ENCODE measurements around the gene ARAP2. TPM values are rescaled to one million over a fixed set of nuclear protein-coding genes. Genes with fewer than 3 reads are reported as not detected.

ARAP2 gene
- total RNA-seq, 2 experiments from 2014 or later, result 63.7 to 70.3 TPM

DNA sequence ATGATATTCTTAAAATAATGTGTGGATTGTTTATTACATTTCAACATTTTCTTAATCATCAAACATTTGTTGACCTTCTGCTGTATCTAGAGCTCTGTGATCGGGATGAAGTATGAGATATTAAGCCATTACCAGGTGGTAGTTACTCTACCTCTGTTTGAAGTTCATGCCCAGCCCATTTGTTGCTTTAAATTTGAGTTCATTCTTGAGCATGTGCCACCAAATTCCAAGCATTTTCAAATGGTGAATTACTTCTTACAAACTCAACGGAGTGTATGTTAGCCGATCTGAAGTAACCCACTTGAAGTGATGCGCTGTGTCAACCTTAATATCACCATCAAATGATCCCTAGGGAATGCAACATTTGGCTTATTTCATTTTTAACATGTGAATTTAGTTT, 29.8 kb upstream of the ARAP2 start:
- peaks cover 14% of the 10 kb centered on the region for H3K4me1 Mint-ChIP-seq

DNA sequence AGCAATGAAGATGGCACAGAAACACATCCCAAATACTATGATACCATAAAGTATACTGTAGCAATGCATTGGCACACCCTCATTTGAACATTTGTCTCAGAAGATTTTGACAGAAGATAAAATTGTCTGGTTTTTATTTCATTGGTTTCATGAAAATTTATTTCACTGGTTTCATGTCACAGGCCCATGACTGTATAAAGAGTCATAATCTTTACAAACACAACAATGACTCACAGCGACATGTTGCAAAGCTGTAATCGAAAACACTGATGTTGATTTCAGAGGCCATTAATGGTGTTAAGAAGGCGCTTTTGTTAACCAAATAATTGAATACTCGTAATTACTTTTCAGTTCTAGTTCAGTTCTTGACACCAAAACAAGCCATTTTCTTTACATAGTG, 29.0 kb upstream of the ARAP2 start:
- H3K27ac Mint-ChIP-seq, result no peak overlapping the region
- H3K4me3 Mint-ChIP-seq, result no peak overlapping the region
- DNase-seq, result no peak
- no peak for ATAC-seq (ENCODE audit: low read depth)
- peaks cover 3% of the 10 kb centered on the region for H3K36me3 Mint-ChIP-seq
- POLR2A ChIA-PET, result no interaction called here
- peaks cover 2% of the 10 kb centered on the region for H3K9me3 Mint-ChIP-seq
- peaks cover 15% of the 10 kb centered on the region for H3K4me1 Mint-ChIP-seq
- no peaks in the 10 kb centered on the region for H3K27me3 Mint-ChIP-seq

More for the DNA sequence above, 29.8 kb upstream of the ARAP2 start:
- Mint-ChIP-seq H3K36me3 (peaks cover 3% of the 10 kb centered on the region), H3K27ac (no peak overlapping the region), H3K27me3 (peaks cover 2% of the 10 kb centered on the region), H3K4me3 (no peak overlapping the region), H3K9me3 (peaks cover 2% of the 10 kb centered on the region)
- ATAC-seq (ENCODE audit: low read depth) (no peak), DNase-seq (no peak)
- POLR2A ChIA-PET, result interaction anchor here (1.5 kb wide), 1 partner anchor 12 kb away, joined by 3 read pairs; no protein-coding TSS in a partner anchor

DNA sequence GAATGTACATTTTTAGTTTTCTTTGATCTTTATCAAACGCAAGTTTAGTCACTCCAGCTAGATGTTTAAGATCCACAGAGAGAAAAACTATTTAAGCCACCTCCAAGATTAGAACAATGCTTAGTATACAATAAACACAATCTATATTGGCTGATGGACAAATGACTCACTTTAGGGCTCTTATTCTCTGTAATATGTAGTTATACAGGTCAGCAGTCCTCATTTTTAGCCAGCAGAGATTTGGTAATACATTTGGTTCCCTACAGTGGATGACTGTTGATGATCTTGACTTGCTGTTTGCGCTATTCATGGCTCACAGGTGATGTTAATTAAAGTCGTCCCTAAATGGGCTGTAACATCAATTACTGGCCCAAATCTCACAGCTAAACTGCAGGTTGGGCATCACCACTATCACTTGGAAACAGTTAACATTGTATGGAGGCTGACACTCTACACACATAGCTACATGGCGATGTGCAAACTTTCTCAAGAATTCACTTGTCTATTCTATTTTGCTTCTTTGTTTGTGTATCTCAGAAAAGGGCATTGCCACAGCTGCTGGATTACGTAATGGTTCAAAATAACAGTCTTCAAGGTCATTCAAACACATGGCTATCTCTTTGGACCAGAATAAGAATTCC, 25.3 kb upstream of the ARAP2 start:
- no peak for ATAC-seq (ENCODE audit: low read depth)
- H3K27me3 Mint-ChIP-seq, result no peaks in the 10 kb centered on the region
- H3K9me3 Mint-ChIP-seq, result peaks cover 5% of the 10 kb centered on the region
- POLR2A ChIA-PET, result interaction anchor here (2.1 kb wide), 1 partner anchor 16 kb away, joined by 5 read pairs; no protein-coding TSS in a partner anchor
- H3K4me3 Mint-ChIP-seq, result no peak overlapping the region
- H3K36me3 Mint-ChIP-seq, result peaks cover 4% of the 10 kb centered on the region
- H3K27ac Mint-ChIP-seq, result no peak overlapping the region
- no peak for DNase-seq
- H3K4me1 Mint-ChIP-seq, result peaks cover 24% of the 10 kb centered on the region

DNA sequence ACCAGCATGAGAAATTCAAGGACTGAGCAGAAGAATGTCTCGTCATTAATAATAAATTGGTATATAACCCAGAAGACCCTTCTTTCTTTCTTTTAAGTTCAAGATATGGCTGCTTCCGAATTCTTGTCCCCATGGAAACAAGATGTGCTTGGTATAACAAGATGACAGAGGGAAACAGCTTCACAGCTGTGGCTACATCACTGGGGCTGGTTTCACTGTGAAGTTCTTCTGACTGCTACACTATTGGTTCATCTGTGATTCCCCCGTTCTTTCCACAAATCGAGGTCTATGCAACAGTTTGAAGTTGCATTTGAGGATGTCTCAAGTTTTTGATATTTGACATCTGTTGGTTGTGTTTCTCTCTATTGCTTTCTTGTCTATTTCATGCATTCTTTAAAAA, 24.8 kb upstream of the ARAP2 start:
- Mint-ChIP-seq H3K4me3 (peak overlapping the region; percentile 39), H3K27ac (no peak overlapping the region), H3K4me1 (peaks cover 28% of the 10 kb centered on the region), H3K36me3 (peaks cover 4% of the 10 kb centered on the region), H3K9me3 (peaks cover 5% of the 10 kb centered on the region), H3K27me3 (no peaks in the 10 kb centered on the region)
- ATAC-seq (ENCODE audit: low read depth), result peak; percentile 92
- POLR2A ChIA-PET, result interaction anchor here (1.5 to 2.1 kb wide), 2 partner anchors 16 to 53 kb away, joined by 3 to 5 read pairs; no protein-coding TSS in a partner anchor
- DNase-seq, result no peak

DNA sequence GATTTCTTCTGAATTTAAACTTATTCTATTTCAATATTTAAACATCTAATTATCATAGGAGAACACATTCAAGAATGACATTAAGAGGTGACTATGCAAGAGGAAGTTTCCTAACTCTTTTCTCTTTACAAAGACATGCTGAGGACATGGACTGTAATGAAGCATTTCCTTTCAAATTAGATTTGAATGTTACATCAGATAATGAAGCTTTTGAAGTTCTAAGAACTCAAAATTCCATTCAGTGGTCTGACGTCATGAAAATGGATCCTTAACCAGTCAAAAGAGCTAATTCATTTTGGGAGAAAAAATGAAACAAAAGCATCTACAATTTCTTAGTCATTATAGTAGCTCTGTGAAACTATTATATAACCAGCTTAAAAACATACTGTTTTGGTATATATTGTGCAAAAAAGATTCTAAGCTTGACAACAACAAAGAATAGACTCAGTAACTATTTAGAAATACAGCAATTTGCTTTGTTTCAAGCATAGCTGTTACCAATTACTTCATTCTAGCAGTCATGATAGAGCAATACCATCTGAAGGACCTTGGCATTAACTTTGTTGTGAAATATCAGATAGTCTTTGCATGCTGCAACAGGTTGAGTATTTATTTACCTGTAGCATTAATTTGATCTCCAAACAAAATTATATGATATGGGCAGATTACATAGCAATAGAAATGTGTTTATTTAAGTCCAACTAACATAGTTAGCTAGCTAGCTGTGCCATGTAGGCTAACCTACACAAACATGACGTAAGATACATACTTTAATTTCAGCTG, 23.4 kb upstream of the ARAP2 start:
- Mint-ChIP-seq H3K27ac (peak overlapping the region; percentile 34), H3K36me3 (peaks cover 4% of the 10 kb centered on the region), H3K27me3 (no peaks in the 10 kb centered on the region), H3K9me3 (peaks cover 3% of the 10 kb centered on the region), H3K4me1 (peaks cover 30% of the 10 kb centered on the region), H3K4me3 (no peak overlapping the region)
- ATAC-seq (ENCODE audit: low read depth) (peak; percentile 40), DNase-seq (no peak)
- POLR2A ChIA-PET, result interaction anchor here (0.8 to 1.5 kb wide), 4 partner anchors 14 to 54 kb away, joined by 3 to 6 read pairs (median 4); partner anchors contain the start of gene DTHD1

DNA sequence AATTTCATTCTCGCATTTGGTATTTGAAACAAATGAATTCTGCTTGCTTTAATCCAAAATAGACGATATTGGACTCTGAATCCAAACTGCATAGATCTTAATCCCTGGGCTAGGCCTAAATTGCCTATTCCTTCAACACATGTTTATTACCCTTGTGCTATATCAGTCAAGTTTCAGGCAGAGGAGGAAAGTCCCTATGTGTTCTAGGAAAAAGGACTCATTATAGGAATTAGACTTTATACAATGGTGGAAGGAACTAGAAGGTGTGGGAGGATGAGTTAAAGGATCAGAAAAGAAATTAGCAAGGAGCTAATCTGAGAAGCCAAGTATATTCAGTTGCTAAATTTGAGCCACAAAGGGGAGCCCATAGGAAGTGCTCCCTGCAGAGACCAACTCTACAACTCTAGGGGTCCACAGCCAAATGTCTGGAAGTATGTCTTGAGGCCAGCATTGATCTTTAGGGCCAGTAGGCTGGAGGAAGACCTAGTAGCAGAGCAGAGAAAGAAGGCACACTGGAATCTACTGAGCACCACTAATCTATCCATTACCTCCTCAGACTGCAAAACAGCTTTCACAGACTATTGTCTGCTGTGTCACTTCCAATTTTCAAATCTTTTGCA, 20.0 kb upstream of the ARAP2 start:
- Mint-ChIP-seq H3K36me3 (peaks cover 6% of the 10 kb centered on the region), H3K27me3 (no peaks in the 10 kb centered on the region), H3K27ac (no peak overlapping the region), H3K4me3 (no peak overlapping the region), H3K9me3 (peaks cover 4% of the 10 kb centered on the region), H3K4me1 (peaks cover 28% of the 10 kb centered on the region)
- ATAC-seq (ENCODE audit: low read depth) (no peak), DNase-seq (no peak)
- POLR2A ChIA-PET, result interaction anchor here (2.2 kb wide), 1 partner anchor 54 kb away, joined by 5 read pairs; no protein-coding TSS in a partner anchor

DNA sequence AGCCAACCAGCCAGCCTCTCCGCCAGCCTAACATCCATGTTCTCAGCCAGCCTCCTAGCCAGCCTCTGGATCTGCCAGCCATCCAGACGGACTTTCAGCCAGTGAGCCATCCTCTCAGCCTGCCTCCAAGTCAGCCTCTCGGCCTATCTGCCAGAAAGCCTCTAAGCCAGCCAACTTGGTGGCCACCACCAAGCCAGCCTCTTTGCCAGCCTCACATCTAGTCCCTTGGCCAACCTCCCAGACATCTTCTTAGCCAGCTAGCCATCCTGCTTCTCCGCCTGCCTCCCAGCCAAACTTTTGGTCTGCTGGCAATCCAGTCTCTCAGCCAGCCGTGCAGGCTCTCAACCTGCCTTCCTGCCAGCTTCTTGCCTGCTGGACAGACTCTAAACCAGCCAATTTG, 16.4 kb upstream of the ARAP2 start:
- Mint-ChIP-seq H3K9me3 (peaks cover 3% of the 10 kb centered on the region), H3K4me3 (no peak overlapping the region), H3K27me3 (no peaks in the 10 kb centered on the region), H3K36me3 (peaks cover 4% of the 10 kb centered on the region), H3K27ac (no peak overlapping the region), H3K4me1 (peaks cover 15% of the 10 kb centered on the region)
- ATAC-seq (ENCODE audit: low read depth), result no peak
- no peak for DNase-seq
- POLR2A ChIA-PET, result no interaction called here

DNA sequence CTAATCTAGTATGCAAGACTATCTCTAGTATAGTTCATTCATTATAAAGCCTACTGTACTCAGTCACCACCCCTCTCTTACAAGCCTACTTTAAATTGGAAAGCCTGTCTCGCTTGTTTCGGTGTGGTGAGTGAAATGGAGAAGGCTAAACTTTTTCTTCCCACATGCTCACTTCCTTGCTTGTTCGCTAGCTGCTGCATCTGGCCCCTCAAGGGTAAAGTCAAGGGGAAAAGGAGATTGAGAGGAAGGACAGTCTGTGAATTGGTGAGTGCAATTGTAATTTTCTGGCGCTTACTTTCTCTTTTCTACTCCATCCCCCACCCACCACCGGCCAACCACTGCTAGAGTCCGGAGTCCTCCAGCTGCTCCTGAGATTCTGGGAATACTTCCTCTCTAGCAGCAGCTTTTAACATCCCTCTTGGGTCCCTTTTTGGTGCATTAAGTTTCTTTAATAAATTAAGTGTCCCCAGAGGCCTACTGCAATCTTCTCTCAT, 12.1 kb upstream of the ARAP2 start:
- POLR2A ChIA-PET, result interaction anchor here (4.9 kb wide), 1 partner anchor 13 kb away, joined by 47 read pairs; the partner anchor contains the start of gene ARAP2
- H3K4me1 Mint-ChIP-seq, result peaks cover 33% of the 10 kb centered on the region
- peak overlapping the region; percentile 56 for H3K4me3 Mint-ChIP-seq
- H3K27me3 Mint-ChIP-seq, result no peaks in the 10 kb centered on the region
- H3K27ac Mint-ChIP-seq, result peak overlapping the region; percentile 88
- peaks cover 3% of the 10 kb centered on the region for H3K36me3 Mint-ChIP-seq
- no peak for DNase-seq
- peaks cover 4% of the 10 kb centered on the region for H3K9me3 Mint-ChIP-seq
- ATAC-seq (ENCODE audit: low read depth), result no peak

DNA sequence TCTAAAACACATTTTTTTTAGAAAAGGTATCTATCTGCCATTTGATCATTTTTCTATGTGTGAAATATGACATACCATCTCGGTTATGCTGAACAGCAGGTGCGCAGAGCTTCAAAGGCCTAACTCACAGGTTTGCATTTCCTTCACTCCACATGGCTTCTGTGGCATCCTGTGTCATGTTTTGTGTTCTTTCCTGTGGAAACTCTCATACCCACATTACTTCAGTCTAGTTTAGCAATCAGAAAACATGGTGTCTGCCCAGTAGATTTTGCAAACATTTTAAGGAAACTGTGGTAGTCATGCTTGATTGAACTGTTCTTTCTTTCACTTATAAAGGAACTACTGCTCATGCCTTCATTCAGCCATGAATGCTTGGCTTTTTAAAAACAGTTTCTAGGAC, 11.3 kb upstream of the ARAP2 start:
- Mint-ChIP-seq H3K4me1 (peaks cover 33% of the 10 kb centered on the region), H3K4me3 (peak overlapping the region; percentile 80), H3K27me3 (no peaks in the 10 kb centered on the region), H3K9me3 (peaks cover 4% of the 10 kb centered on the region), H3K36me3 (peaks cover 3% of the 10 kb centered on the region), H3K27ac (peak overlapping the region; percentile 86)
- peak; percentile 96 for ATAC-seq (ENCODE audit: low read depth)
- peak; percentile 34 for DNase-seq
- POLR2A ChIA-PET, result interaction anchor here (0.6 to 4.9 kb wide), 2 partner anchors 12 to 48 kb away, joined by 3 to 47 read pairs; partner anchors contain the start of gene ARAP2

DNA sequence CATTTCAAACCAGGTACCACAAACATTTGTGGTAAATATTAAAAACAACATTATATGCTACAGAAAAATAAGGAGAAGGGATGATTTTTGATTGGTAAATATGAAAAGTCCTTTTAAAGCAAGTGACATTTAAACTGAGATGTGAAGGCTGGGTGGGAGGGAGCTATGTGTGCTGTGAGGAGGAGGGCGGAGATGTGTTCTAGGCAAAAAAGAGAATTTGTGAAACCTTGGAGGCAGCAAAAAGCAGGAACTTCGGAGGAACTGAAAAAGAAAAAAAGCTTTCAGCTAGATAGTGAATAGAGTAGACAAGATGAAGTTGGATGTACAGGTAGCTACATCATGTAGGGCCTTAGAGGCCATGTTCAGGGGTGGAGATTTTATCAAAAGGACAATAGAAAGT, 10.1 kb upstream of the ARAP2 start:
- DNase-seq, result no peak
- POLR2A ChIA-PET, result interaction anchor here (4.9 kb wide), 1 partner anchor 11 kb away, joined by 47 read pairs; the partner anchor contains the start of gene ARAP2
- H3K4me3 Mint-ChIP-seq, result no peak overlapping the region
- H3K36me3 Mint-ChIP-seq, result peaks cover 3% of the 10 kb centered on the region
- ATAC-seq (ENCODE audit: low read depth), result no peak
- peaks cover 36% of the 10 kb centered on the region for H3K4me1 Mint-ChIP-seq
- H3K27ac Mint-ChIP-seq, result peak overlapping the region; percentile 37
- H3K9me3 Mint-ChIP-seq, result peaks cover 4% of the 10 kb centered on the region
- H3K27me3 Mint-ChIP-seq, result no peaks in the 10 kb centered on the region

DNA sequence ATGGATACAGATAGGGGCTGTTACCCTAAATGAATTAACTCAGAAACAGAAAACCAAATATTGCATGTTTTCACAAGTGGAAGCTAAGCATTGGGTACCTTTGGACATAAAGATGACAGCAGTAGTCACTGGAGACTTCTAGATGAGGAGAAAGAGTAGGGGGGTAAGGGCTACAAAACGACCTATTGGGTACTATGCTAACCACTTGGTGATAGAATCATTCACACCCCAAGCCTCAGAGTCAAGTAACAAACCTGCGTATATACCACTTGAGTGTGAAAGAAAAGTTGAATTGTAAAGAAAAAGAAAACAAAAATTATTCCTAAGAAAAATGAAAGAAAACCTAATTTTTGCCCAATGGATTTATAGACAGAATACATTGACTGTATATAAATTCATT, 7.7 kb upstream of the ARAP2 start:
- Mint-ChIP-seq H3K4me1 (peaks cover 36% of the 10 kb centered on the region), H3K4me3 (no peak overlapping the region), H3K27ac (no peak overlapping the region), H3K9me3 (peaks cover 4% of the 10 kb centered on the region), H3K27me3 (peaks cover 5% of the 10 kb centered on the region), H3K36me3 (peaks cover 3% of the 10 kb centered on the region)
- ATAC-seq (ENCODE audit: low read depth), result no peak
- DNase-seq, result no peak
- POLR2A ChIA-PET, result interaction anchor here (4.9 kb wide), 1 partner anchor 9 kb away, joined by 47 read pairs; the partner anchor contains the start of gene ARAP2

DNA sequence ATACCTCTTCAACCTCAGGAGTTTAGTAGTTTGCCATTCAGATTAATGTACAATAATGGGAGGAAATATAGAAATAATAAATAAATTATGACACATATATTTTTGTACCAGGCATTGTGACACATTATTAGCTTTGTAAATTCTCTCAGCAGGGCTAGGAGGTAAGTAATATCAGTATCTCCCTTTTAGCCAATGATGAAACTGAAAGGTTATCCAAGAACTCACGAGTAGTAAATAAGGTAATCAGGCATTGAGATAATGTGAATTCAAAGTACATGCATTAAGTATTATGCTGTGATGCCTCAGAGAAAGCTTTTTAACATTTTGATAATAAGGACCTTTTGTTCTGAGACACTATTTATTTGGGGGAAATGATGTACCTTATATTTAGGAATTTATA, 5.3 kb upstream of the ARAP2 start:
- POLR2A ChIA-PET, result no interaction called here
- no peak for DNase-seq
- Mint-ChIP-seq H3K4me1 (peaks cover 24% of the 10 kb centered on the region), H3K27me3 (peaks cover 5% of the 10 kb centered on the region), H3K4me3 (no peak overlapping the region), H3K9me3 (peaks cover 4% of the 10 kb centered on the region), H3K27ac (no peak overlapping the region), H3K36me3 (peaks cover 3% of the 10 kb centered on the region)
- no peak for ATAC-seq (ENCODE audit: low read depth)
